ENCODE results near the gene GPR15LG.

DNA sequence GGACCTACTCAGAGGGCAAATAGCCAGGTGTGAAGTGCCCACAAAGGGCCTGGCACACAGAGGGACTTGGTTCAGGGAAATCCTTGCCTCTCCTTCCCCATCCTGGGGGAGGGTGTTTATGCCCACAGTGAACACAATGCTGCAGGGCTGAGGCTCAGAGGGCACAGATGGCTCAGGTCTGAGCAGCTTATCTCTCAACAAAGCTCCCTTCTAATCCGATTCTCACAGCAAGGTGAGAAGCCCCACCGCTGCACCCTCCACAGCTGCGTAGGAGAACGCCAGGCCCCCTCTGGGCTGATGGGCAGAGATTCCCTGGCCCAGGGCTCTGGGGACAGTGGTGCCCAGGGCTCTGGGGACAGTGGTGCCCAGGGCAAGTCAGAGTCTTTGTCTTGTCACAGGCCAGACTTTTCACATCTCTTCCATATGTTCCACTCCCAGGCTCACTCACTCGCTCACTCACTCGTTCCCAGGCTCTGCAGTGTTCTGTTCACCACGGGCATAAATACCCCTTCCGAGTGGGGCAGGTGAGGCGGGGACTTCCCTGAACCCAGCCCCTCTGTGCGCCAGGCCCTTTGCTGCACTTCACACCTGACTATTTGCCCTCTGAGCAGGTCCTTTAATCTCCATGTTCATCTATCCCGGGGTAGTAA lies 12.1 kb downstream of the GPR15LG start:
- TF ChIP-seq POLR2A (IDR thresholded peaks at IDR 0.05; ENCODE audit: extremely low read depth, insufficient read length) = no peak
- TF ChIP-seq, protein P1, sequence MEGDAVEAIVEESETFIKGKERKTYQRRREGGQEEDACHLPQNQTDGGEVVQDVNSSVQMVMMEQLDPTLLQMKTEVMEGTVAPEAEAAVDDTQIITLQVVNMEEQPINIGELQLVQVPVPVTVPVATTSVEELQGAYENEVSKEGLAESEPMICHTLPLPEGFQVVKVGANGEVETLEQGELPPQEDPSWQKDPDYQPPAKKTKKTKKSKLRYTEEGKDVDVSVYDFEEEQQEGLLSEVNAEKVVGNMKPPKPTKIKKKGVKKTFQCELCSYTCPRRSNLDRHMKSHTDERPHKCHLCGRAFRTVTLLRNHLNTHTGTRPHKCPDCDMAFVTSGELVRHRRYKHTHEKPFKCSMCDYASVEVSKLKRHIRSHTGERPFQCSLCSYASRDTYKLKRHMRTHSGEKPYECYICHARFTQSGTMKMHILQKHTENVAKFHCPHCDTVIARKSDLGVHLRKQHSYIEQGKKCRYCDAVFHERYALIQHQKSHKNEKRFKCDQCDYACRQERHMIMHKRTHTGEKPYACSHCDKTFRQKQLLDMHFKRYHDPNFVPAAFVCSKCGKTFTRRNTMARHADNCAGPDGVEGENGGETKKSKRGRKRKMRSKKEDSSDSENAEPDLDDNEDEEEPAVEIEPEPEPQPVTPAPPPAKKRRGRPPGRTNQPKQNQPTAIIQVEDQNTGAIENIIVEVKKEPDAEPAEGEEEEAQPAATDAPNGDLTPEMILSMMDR (IDR thresholded peaks at IDR 0.05; ENCODE audit: low read depth, low read length) = no peak
